ENCODE data around the gene IDE. TPM values are rescaled to one million over a fixed set of nuclear protein-coding genes. Genes with fewer than 3 reads are reported as not detected.

IDE gene
- total and polyA plus RNA-seq, 12 donors: 8.6 to 62.0 (median 37.3) TPM

- Histone ChIP-seq H3K4me1 (replicated peaks in 1 of 2) (no peaks in the 10 kb centered on the region), H3K4me3 (no peak overlapping the region), H3K36me3 (replicated peaks in 1 of 2) (peaks cover 0 to 63% of the 10 kb centered on the region in 2 donors), H3K9me3 (replicated peaks in 1 of 3) (no peaks in the 10 kb centered on the region), H3K27ac (no peak overlapping the region), H3K27me3 (no peaks in the 10 kb centered on the region)
- no peak for TF ChIP-seq POLR2A (IDR thresholded peaks at IDR 0.05)
- no peak for TF ChIP-seq CTCF (IDR thresholded peaks at IDR 0.05)
- intact Hi-C loops (cut with DNase I): no loop called here
- no peak for DNase-seq
- WGBS, 4 donors: 89 to 99% (median 96%) methylated on average over 4 of the region's 4 CpGs
These were observed 90.4 kb downstream of the IDE start for GRCh38 chr10:92483539-92483938.

GRCh38 chr10:92480413-92480812, 93.5 kb downstream of the IDE start:
- no peaks in the 10 kb centered on the region for H3K27me3 ChIP-seq
- H3K36me3 ChIP-seq (replicated peaks in 1 of 2): peaks cover 0 to 47% of the 10 kb centered on the region in 2 donors
- no peak for DNase-seq
- H3K9me3 ChIP-seq (replicated peaks in 1 of 3): no peaks in the 10 kb centered on the region
- no peaks in the 10 kb centered on the region for H3K4me1 ChIP-seq (replicated peaks in 1 of 2)
- no peak overlapping the region for H3K27ac ChIP-seq
- intact Hi-C loops (cut with DNase I): no loop called here
- TF ChIP-seq POLR2A (IDR thresholded peaks at IDR 0.05): no peak
- TF ChIP-seq CTCF (IDR thresholded peaks at IDR 0.05): no peak
- no peak overlapping the region for H3K4me3 ChIP-seq

- Histone ChIP-seq H3K9me3 (replicated peaks in 1 of 3) (no peaks in the 10 kb centered on the region), H3K36me3 (replicated peaks in 1 of 2) (peaks cover 0 to 43% of the 10 kb centered on the region in 2 donors), H3K4me1 (replicated peaks in 1 of 2) (no peaks in the 10 kb centered on the region), H3K4me3 (no peak overlapping the region), H3K27ac (no peak overlapping the region), H3K27me3 (no peaks in the 10 kb centered on the region)
- intact Hi-C loops (cut with DNase I): no loop called here
- WGBS, 4 donors: 90 to 94% (median 93%) methylated on average over 7 of the region's 7 CpGs
- DNase-seq: no peak
- TF ChIP-seq POLR2A (IDR thresholded peaks at IDR 0.05): no peak
- TF ChIP-seq CTCF (IDR thresholded peaks at IDR 0.05): no peak
These were observed 94.3 kb downstream of the IDE start for GRCh38 chr10:92479547-92479946.

GRCh38 chr10:92478536-92478935, 95.4 kb downstream of the IDE start:
- TF ChIP-seq POLR2A (IDR thresholded peaks at IDR 0.05): no peak
- no peak for TF ChIP-seq CTCF (IDR thresholded peaks at IDR 0.05)
- Histone ChIP-seq H3K9me3 (replicated peaks in 1 of 3) (no peaks in the 10 kb centered on the region), H3K36me3 (replicated peaks in 1 of 2) (peaks cover 0 to 34% of the 10 kb centered on the region in 2 donors), H3K4me1 (replicated peaks in 1 of 2) (no peaks in the 10 kb centered on the region), H3K27ac (no peak overlapping the region), H3K4me3 (no peak overlapping the region), H3K27me3 (no peaks in the 10 kb centered on the region)
- intact Hi-C loops (cut with DNase I): no loop called here
- DNase-seq: no peak
- 95 to 98% (median 96%) methylated on average over 5 of the region's 5 CpGs for WGBS, 4 donors
